ENCODE data around the gene S1PR3.

DNA sequence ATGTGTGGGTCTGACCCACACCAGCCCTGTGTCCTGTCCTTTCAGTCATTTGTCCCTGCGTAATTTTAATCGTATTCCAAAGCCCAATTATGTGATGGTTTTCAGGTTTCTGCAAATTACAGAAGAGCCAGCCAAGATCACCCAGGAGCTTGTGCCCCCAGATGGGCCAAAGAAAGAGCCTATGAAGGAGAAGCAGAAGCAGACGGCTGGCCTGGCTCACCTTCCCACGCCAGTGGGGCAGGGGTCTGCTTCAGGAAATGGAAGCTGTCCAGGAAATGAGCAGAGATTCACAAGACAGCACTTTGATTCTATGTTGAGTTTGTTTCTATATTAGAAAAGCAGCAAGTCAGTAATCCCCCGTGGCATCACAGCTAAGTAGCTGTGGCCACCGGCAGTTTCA is 11.7 kb downstream of the S1PR3 start:
- TF ChIP-seq TAF1 (IDR thresholded peaks at IDR 0.05; ENCODE audit: borderline replicate concordance, low read depth, low read length) (no peak), POLR2A (IDR thresholded peaks at IDR 0.05; ENCODE audit: low read depth, low read length) (no peak), POLR2AphosphoS5 (IDR thresholded peaks at IDR 0.05; ENCODE audit: low read depth, low read length) (no peak)

Measured in GM12892 (cell line).